Measurements from ENCODE around the gene ZNF385B. TPM values are rescaled to one million over a fixed set of nuclear protein-coding genes. Genes with fewer than 3 reads are reported as not detected.

The ZNF385B gene
- total and polyA plus RNA-seq, 12 donors = 2.0 to 15.3 (median 8.4) TPM

GRCh38 chr2:179856205-179856604, 5.2 kb downstream of the ZNF385B start:
- 68 to 74% (median 72%) methylated on average over 5 of the region's 5 CpGs for WGBS, 4 donors
- Histone ChIP-seq H3K9me3 (replicated peaks in 1 of 3) (no peaks in the 10 kb centered on the region), H3K36me3 (replicated peaks in 1 of 2) (no peaks in the 10 kb centered on the region), H3K27me3 (no peaks in the 10 kb centered on the region), H3K4me1 (replicated peaks in 1 of 2) (no peaks in the 10 kb centered on the region), H3K27ac (no peak overlapping the region), H3K4me3 (no peak overlapping the region)
- DNase-seq = no peak
- intact Hi-C loops (cut with DNase I) = no loop called here
- TF ChIP-seq POLR2A (IDR thresholded peaks at IDR 0.05) = no peak
- no peak for TF ChIP-seq CTCF (IDR thresholded peaks at IDR 0.05)

- Histone ChIP-seq H3K4me3 (no peak overlapping the region), H3K27ac (no peak overlapping the region), H3K27me3 (no peaks in the 10 kb centered on the region), H3K4me1 (replicated peaks in 1 of 2) (no peaks in the 10 kb centered on the region), H3K9me3 (replicated peaks in 1 of 3) (no peaks in the 10 kb centered on the region), H3K36me3 (replicated peaks in 1 of 2) (no peaks in the 10 kb centered on the region)
- WGBS, 4 donors = 93 to 100% (median 96%) methylated on average over 1 of the region's 1 CpG
- no peak for DNase-seq
- intact Hi-C loops (cut with DNase I) = no loop called here
- TF ChIP-seq CTCF (IDR thresholded peaks at IDR 0.05) = no peak
Measured at GRCh38 chr2:179855673-179856072, 5.7 kb downstream of the ZNF385B start.

GRCh38 chr2:179854891-179855290, 6.5 kb downstream of the ZNF385B start:
- Histone ChIP-seq H3K9me3 (replicated peaks in 1 of 3) (no peaks in the 10 kb centered on the region), H3K27me3 (no peaks in the 10 kb centered on the region), H3K4me1 (replicated peaks in 1 of 2) (no peaks in the 10 kb centered on the region), H3K27ac (no peak overlapping the region), H3K36me3 (replicated peaks in 1 of 2) (no peaks in the 10 kb centered on the region), H3K4me3 (no peak overlapping the region)
- intact Hi-C loops (cut with DNase I) = no loop called here
- WGBS, 4 donors = 50 to 69% (median 63%) methylated on average over 3 of the region's 3 CpGs
- DNase-seq = no peak
- no peak for TF ChIP-seq POLR2A (IDR thresholded peaks at IDR 0.05)
- TF ChIP-seq CTCF (IDR thresholded peaks at IDR 0.05) = no peak

- Histone ChIP-seq H3K27me3 (no peaks in the 10 kb centered on the region), H3K4me1 (replicated peaks in 1 of 2) (no peaks in the 10 kb centered on the region), H3K9me3 (replicated peaks in 1 of 3) (no peaks in the 10 kb centered on the region), H3K4me3 (no peak overlapping the region), H3K27ac (no peak overlapping the region), H3K36me3 (replicated peaks in 1 of 2) (no peaks in the 10 kb centered on the region)
- intact Hi-C loops (cut with DNase I) = no loop called here
- DNase-seq = no peak
- TF ChIP-seq CTCF (IDR thresholded peaks at IDR 0.05) (no peak), POLR2A (IDR thresholded peaks at IDR 0.05) (no peak)
Measured at GRCh38 chr2:179853108-179853507, 8.3 kb downstream of the ZNF385B start.

Measured in adrenal gland (tissue), 12 donors.